ENCODE measurements around the gene HOXA4. TPM values are rescaled to one million over a fixed set of nuclear protein-coding genes. Genes with fewer than 3 reads are reported as not detected.

HOXA4 gene
- total and polyA plus RNA-seq, 2 experiments from 2014 or later, result not detected

DNA sequence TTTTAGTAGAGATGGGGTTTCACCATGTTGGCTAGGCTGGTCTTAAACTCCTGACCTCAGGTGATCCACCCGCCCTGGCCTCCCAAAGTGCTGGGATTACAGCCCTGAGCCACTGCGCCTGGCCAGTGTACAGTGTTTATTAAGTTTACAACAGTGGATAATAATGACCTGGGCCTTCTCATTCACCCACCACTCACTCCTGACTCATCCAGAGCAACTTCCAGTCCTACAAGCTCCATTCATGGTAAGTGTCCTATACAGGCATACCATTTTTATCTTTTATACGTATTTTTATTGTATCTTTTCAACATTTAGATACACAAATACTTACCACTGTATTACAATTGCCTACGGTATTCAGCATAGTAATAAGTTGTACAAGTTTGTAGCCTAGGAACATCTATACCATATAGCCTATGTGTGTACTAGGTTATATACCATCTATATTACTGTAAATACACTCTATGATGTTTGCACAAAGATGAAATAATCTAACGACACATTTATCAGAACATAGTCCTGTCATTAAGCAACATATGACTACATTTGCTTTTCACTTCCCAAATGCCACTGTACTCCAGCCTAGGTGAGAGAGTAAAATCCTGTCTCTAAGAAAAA lies 51.8 kb downstream of the HOXA4 start:
- peaks cover 10% of the 10 kb centered on the region for H3K27me3 ChIP-seq (ENCODE audit: insufficient read depth)
- H3K27ac Mint-ChIP-seq, result no peak overlapping the region
- H3F3A ChIP-seq (replicated peaks; ENCODE audit: low read depth), result no peaks in the 10 kb centered on the region
- no peaks in the 10 kb centered on the region; the same call in 2 of the 3 replicates for H3K9me3 Mint-ChIP-seq
- H3K4me3 Mint-ChIP-seq, result no peak overlapping the region
- H3K36me3 ChIP-seq (ENCODE audit: insufficient read depth), result no peaks in the 10 kb centered on the region
- no peaks in the 10 kb centered on the region for H3K79me2 ChIP-seq (replicated peaks; ENCODE audit: insufficient read depth)
- H4K20me1 ChIP-seq (replicated peaks; ENCODE audit: insufficient read depth), result no peaks in the 10 kb centered on the region; the same call in 1 of the 2 replicates
- H3K4me2 ChIP-seq, result no peak overlapping the region
- DNase-seq (ENCODE audit: low spot score) (no peak), ATAC-seq (no peak)
- peaks cover 4% of the 10 kb centered on the region for H3K27me3 Mint-ChIP-seq (ENCODE audit: insufficient read depth, low read depth, poor library complexity)
- 0 out of 2 replicates have a peak, but pooled peaks cover 3% of the 10 kb centered on the region for H3K4me1 ChIP-seq (ENCODE audit: insufficient read depth)
- H3K27ac ChIP-seq (ENCODE audit: low read depth), result no peak overlapping the region
- TF ChIP-seq STAT1 (IDR thresholded peaks at IDR 0.05; ENCODE audit: unreplicated experiment) (no peak), NANOG (IDR thresholded peaks at IDR 0.05; ENCODE audit: borderline replicate concordance) (no peak), ZNF114 (CRISPR knock-in tag; IDR thresholded peaks at IDR 0.05) (no peak), POLR2AphosphoS5 (IDR thresholded peaks at IDR 0.05; ENCODE audit: low read depth) (no peak), CREB1 (CRISPR knock-in tag; IDR thresholded peaks at IDR 0.05; ENCODE audit: low read depth) (no peak), EZH2phosphoT487 (IDR thresholded peaks at IDR 0.05; ENCODE audit: unreplicated experiment) (no peak), ZNF331 (CRISPR knock-in tag; IDR thresholded peaks at IDR 0.05; ENCODE audit: low read depth) (no peak), EZH2 (IDR thresholded peaks at IDR 0.05; ENCODE audit: low read depth, unreplicated experiment) (no peak), JUNB (IDR thresholded peaks at IDR 0.05; ENCODE audit: unreplicated experiment) (no peak)
- TF ChIP-seq, protein P1, sequence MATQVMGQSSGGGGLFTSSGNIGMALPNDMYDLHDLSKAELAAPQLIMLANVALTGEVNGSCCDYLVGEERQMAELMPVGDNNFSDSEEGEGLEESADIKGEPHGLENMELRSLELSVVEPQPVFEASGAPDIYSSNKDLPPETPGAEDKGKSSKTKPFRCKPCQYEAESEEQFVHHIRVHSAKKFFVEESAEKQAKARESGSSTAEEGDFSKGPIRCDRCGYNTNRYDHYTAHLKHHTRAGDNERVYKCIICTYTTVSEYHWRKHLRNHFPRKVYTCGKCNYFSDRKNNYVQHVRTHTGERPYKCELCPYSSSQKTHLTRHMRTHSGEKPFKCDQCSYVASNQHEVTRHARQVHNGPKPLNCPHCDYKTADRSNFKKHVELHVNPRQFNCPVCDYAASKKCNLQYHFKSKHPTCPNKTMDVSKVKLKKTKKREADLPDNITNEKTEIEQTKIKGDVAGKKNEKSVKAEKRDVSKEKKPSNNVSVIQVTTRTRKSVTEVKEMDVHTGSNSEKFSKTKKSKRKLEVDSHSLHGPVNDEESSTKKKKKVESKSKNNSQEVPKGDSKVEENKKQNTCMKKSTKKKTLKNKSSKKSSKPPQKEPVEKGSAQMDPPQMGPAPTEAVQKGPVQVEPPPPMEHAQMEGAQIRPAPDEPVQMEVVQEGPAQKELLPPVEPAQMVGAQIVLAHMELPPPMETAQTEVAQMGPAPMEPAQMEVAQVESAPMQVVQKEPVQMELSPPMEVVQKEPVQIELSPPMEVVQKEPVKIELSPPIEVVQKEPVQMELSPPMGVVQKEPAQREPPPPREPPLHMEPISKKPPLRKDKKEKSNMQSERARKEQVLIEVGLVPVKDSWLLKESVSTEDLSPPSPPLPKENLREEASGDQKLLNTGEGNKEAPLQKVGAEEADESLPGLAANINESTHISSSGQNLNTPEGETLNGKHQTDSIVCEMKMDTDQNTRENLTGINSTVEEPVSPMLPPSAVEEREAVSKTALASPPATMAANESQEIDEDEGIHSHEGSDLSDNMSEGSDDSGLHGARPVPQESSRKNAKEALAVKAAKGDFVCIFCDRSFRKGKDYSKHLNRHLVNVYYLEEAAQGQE (IDR thresholded peaks at IDR 0.05; ENCODE audit: unreplicated experiment), result no peak
- TF ChIP-seq, protein P2, sequence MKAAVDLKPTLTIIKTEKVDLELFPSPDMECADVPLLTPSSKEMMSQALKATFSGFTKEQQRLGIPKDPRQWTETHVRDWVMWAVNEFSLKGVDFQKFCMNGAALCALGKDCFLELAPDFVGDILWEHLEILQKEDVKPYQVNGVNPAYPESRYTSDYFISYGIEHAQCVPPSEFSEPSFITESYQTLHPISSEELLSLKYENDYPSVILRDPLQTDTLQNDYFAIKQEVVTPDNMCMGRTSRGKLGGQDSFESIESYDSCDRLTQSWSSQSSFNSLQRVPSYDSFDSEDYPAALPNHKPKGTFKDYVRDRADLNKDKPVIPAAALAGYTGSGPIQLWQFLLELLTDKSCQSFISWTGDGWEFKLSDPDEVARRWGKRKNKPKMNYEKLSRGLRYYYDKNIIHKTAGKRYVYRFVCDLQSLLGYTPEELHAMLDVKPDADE (IDR thresholded peaks at IDR 0.05), result no peak
- TF ChIP-seq, protein P3, sequence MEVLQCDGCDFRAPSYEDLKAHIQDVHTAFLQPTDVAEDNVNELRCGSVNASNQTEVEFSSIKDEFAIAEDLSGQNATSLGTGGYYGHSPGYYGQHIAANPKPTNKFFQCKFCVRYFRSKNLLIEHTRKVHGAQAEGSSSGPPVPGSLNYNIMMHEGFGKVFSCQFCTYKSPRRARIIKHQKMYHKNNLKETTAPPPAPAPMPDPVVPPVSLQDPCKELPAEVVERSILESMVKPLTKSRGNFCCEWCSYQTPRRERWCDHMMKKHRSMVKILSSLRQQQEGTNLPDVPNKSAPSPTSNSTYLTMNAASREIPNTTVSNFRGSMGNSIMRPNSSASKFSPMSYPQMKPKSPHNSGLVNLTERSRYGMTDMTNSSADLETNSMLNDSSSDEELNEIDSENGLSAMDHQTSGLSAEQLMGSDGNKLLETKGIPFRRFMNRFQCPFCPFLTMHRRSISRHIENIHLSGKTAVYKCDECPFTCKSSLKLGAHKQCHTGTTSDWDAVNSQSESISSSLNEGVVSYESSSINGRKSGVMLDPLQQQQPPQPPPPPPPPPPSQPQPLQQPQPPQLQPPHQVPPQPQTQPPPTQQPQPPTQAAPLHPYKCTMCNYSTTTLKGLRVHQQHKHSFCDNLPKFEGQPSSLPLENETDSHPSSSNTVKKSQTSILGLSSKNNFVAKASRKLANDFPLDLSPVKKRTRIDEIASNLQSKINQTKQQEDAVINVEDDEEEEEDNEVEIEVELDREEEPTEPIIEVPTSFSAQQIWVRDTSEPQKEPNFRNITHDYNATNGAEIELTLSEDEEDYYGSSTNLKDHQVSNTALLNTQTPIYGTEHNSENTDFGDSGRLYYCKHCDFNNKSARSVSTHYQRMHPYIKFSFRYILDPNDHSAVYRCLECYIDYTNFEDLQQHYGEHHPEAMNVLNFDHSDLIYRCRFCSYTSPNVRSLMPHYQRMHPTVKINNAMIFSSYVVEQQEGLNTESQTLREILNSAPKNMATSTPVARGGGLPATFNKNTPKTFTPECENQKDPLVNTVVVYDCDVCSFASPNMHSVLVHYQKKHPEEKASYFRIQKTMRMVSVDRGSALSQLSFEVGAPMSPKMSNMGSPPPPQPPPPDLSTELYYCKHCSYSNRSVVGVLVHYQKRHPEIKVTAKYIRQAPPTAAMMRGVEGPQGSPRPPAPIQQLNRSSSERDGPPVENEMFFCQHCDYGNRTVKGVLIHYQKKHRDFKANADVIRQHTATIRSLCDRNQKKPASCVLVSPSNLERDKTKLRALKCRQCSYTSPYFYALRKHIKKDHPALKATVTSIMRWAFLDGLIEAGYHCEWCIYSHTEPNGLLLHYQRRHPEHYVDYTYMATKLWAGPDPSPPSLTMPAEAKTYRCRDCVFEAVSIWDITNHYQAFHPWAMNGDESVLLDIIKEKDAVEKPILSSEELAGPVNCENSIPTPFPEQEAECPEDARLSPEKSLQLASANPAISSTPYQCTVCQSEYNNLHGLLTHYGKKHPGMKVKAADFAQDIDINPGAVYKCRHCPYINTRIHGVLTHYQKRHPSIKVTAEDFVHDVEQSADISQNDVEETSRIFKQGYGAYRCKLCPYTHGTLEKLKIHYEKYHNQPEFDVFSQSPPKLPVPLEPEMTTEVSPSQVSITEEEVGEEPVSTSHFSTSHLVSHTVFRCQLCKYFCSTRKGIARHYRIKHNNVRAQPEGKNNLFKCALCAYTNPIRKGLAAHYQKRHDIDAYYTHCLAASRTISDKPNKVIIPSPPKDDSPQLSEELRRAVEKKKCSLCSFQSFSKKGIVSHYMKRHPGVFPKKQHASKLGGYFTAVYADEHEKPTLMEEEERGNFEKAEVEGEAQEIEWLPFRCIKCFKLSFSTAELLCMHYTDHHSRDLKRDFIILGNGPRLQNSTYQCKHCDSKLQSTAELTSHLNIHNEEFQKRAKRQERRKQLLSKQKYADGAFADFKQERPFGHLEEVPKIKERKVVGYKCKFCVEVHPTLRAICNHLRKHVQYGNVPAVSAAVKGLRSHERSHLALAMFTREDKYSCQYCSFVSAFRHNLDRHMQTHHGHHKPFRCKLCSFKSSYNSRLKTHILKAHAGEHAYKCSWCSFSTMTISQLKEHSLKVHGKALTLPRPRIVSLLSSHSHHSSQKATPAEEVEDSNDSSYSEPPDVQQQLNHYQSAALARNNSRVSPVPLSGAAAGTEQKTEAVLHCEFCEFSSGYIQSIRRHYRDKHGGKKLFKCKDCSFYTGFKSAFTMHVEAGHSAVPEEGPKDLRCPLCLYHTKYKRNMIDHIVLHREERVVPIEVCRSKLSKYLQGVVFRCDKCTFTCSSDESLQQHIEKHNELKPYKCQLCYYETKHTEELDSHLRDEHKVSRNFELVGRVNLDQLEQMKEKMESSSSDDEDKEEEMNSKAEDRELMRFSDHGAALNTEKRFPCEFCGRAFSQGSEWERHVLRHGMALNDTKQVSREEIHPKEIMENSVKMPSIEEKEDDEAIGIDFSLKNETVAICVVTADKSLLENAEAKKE (CRISPR knock-in tag; IDR thresholded peaks at IDR 0.05), result no peak
- TF ChIP-seq, protein P4, sequence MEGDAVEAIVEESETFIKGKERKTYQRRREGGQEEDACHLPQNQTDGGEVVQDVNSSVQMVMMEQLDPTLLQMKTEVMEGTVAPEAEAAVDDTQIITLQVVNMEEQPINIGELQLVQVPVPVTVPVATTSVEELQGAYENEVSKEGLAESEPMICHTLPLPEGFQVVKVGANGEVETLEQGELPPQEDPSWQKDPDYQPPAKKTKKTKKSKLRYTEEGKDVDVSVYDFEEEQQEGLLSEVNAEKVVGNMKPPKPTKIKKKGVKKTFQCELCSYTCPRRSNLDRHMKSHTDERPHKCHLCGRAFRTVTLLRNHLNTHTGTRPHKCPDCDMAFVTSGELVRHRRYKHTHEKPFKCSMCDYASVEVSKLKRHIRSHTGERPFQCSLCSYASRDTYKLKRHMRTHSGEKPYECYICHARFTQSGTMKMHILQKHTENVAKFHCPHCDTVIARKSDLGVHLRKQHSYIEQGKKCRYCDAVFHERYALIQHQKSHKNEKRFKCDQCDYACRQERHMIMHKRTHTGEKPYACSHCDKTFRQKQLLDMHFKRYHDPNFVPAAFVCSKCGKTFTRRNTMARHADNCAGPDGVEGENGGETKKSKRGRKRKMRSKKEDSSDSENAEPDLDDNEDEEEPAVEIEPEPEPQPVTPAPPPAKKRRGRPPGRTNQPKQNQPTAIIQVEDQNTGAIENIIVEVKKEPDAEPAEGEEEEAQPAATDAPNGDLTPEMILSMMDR (conservative IDR thresholded peaks at IDR 0.05; ENCODE audit: low read depth in 2 of 2), result no peak
- no peak overlapping the region for H3K4me3 ChIP-seq
- no peaks in the 10 kb centered on the region for H3K9me2 ChIP-seq (ENCODE audit: insufficient read depth)
- no peak overlapping the region for H2AFZ ChIP-seq
- no peaks in the 10 kb centered on the region for H3K36me3 Mint-ChIP-seq (ENCODE audit: low read depth)
- peaks cover 4% of the 10 kb centered on the region; the same call in 1 of the 3 replicates for H3K4me1 Mint-ChIP-seq

All from GM23338 (cell line).